GM19395 (cell line): ENCODE measurements around the gene HORMAD2.
"Not testable (repeated sequence)": the region's sequence is repeated elsewhere in the genome, so short reads cannot be mapped to it uniquely, and the experiment has no call there.

Experiments
- ATAC-seq: cut with Tn5 transposase; IDR thresholded peaks from one replicate; pipeline ENCODE4 v1.9.1; 2021; ENCODE audit warnings: mild to moderate bottlenecking, moderate library complexity; ENCODE audit not compliant: unreplicated experiment

The HORMAD2 gene

GRCh38 chr22:30187529-30188407, 107.5 kb downstream of the HORMAD2 start:
- no peak for ATAC-seq

GRCh38 chr22:30188911-30189310, 108.6 kb downstream of the HORMAD2 start:
- no peak for ATAC-seq

DNA sequence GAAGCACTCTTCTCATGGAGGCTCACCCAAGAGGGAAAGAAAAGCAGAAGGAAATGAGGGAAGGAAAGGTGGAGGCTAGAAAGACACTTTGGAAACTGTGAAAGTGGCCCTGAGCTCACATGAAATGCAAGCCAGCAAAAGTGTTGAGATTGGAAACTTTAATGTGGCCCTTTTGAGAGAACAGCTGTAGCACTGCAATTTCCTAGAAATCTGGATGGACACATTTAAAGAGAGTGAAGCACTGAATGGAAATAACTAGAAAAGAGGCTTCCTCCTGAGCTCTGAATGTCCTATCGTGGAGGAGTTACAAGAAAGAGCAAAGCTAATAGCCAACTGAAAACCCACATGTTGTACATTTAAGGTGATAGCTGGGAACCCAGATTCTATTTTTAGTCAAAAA, 110.3 kb downstream of the HORMAD2 start:
- no peak for ATAC-seq

DNA sequence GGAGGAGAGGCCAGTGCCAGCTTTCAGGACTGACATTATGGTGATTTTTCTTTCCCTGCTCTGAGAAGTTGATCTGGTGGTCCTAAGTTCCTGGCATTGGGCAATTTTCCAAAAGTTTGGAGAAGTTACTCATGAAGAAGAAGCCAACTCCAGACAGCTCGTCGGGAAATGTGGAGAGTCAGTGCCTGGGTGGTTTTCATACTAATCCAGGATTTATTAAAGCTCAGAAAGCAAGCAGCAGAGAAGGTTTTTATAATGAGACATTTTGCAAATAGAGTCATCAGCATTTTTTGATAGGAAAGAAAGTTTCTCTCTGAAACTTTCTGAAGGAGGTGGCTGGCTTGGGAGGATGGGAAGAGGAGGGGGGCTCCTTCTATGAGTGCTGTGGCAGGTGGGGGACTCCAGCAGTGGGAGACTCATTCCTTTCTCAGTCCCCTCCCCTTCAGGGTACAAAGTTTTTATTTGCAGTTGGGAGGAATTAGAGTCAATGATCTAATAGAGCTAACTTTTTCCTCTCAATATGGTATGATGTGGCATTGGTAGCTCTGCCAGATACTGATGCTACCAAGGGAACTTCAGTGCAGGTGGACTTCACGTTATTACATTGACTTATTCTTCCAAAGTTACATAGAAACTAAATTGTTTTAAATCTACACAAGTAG, 110.9 kb downstream of the HORMAD2 start:
- no peak for ATAC-seq

DNA sequence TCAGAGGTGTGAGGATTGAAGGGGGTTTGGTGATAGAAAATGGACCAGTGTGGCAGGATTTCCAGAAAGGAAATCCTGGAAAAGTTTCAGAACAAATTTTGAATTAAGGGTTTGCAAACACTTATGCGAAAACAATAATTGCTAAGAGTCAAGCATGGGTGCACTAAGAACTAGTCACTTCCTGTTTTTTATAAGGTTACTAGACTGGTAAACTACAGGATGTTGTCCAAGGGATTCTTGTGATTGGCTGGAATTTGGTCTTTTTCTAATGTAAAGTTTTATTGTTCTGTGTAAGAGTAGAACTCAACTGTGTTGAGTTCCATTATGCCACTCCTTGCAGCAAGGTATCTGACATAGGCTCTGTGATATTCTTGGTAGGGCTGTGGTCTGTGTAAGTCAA, 112.2 kb downstream of the HORMAD2 start:
- ATAC-seq: no peak

DNA sequence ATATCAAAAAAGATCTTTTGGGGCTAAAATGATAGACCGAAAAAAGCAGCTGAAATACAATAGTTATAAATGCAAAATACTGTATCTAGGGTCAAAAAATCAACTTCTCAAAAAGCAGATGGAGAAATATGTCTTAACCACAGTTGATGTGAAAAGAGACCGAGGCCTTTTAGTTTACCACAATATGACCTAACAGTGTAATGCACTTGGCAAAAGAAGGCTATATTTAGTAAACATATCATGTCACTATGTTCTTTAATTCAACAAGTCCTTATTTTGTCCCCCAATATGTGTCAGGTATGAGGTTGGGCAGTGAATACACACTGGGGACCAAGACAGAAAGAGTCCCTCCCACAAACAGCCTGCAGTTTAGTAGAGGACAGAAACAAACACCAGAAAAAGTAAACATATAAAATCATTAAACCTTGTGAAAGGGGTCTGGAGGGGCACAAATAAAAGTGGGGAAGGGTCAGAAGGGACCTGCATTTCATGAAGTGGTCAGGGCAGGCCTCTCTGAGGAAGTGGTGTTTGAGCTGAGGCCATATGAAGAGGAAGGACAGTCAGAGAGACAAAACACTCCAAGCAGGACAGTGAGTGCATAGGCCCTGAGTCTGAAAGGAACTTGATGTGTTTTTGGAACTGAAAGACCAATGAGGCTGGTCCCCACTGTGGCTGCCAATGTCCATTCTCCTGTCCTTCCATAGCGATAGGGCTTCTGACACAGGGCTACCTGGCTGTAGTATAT, 112.9 kb downstream of the HORMAD2 start:
- no peak for ATAC-seq

- no peak for ATAC-seq
Observed at GRCh38 chr22:30195245-30196140, 115.2 kb downstream of the HORMAD2 start.

DNA sequence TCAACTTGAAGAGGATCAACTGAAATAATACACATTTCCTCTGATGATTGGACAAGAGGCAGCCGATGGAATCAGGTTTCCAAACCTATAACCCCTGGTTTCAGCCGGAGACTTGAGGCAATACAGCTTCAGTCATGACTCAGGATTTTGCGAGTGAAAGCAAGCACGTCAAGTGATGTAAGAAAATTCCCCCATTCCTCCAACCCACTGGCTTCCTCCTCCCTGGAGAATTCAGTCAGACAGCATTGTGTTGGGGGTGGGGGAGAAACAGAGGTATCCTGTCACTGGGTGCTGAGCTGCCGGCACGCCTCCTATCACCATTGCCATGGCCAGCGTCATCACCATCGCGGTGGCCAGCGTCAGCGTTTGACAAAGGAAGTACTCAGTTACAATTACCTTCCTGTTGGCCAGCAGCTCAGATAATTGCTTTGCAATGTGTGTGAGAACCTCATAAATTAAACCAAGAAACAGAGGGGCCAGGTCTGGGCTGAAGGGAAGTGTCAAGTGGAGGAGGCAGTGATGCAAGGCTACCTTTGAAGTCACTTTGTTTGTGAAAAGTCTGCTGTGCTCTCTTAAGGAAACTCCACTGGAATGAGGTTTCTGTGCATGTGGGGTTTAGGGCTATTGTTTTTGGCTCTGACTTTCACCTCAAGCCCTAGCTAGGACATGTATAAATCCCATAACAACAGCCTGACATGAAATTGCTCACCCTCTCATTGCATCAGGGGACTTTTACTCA, 116.0 kb downstream of the HORMAD2 start:
- peak; percentile 66 for ATAC-seq

DNA sequence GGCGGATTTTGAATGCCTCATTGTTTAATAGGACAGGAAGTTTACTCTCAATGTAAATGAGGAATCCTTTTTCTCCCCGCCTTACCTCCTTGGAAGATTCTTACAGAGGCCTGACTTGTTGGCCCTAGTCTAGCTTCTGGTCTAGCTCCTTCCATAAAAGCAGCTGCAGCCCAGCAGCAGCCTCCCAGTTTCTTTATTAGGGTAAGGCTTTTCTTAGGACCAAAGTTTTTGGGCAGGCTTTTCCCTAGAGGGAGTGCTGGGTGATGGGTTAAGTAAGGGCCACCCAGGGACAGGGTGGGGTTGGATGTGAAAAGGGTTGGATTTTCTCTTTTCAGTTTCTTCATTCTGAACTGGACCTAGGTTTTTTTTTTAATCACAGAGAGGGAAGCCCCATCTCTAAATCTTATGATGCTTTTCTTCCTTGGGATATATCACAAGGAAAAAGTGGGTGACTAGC, 116.6 kb downstream of the HORMAD2 start:
- ATAC-seq: peak; percentile 30

DNA sequence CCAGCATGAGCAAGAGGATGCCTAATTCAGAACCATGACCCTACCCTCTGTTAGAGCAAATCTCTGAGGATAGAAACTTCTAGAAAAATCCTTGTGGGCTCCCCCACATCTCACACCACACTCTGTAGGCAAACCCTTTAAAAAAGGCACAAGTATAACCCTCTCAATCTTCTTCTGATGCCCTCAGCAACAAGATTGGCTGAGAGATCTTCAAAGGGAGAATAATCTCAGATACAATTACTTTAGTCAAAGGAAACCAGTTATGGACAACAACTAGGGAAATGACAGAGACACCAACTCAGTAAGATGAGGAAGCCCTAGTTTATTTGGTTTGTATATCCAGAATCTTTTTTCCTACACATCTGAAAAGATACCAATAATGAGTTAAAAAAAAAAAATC, 117.1 kb downstream of the HORMAD2 start:
- no peak for ATAC-seq

DNA sequence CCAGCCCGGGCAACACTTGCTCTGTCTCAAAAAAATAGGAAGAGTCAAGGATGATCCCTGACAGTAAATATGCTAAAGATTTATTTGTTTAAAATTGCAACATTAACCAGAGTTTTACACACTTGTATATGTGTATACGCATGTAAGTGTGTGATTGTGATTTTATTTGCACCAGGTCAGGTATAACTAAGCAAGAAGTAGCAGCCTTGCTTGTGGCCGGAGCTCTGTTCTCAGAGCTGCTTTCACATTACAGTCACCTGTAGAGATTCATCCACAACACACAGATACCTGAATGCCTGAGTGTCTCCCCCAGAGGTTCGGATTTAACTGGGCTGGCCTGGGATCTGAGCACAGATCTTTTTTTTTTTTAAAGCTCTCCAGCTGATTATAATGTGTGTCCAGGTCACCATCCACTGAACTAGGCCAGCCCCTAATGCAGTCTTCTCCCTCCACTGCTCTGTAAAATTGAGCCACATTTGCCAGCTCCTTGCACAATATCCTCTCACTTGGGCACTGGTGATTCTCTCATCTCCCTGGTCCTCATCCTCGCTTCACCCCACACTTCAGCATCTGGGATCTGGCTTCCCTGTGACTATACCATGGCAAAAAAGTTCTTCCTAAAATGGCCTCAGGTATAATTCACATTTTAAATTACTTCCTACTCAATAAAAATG, 118.0 kb downstream of the HORMAD2 start:
- no peak for ATAC-seq

DNA sequence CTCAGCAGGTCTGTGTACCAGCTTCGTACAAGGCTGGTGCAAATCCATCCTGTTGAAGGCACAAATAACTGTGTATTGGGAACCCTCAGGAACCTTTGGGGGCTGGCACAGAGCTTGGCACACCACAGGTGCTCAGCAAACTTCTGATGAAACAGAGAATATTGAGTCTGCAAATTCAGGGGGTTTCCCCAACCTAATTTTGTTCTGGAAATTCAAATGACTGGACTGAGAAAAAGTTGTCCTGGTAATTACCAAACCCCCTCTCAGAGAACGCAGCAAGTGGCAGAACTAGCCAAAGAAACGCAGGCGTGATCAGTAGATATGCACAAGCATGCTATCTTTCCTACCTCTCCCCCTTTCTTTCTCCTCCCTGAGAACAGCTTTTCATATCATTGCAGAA, 118.7 kb downstream of the HORMAD2 start:
- ATAC-seq: no peak

DNA sequence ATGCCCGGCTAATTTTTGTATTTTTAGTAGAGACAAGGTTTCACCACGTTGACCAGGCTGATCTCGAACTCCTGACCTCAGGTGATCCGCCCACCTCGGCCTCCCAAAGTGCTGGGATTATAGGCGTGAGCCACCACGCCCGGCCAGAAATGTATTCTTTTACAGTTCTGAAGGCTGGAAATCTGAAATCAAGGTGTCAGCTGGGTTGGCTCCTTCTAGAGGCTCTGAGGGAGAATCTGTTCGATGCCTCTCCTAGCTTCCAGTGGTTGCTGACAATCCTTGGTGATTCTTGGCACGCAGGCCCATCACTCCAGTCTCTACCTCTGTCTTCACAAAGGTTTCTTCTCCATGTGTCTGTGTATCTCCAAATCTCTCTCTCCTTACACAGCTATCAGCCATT, 120.6 kb downstream of the HORMAD2 start:
- ATAC-seq: not testable (repeated sequence)

DNA sequence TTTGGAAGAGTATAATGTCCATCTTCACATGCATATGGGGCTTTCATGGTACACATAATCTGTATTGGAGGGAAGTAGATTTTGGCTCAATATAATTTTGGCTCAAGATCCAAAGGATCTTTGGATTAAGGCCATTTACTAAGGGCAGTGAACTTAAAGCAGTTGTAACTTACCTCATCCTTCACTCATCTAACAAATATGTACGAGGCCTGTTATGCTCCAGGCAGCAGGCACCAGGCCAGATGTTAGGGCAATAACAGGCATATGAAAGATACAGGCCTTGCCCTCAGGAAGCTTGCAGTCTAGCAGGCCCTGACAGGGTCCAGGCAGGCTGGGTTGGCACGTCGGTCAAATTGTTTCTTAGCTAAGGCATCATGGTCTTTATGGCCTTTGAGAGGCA, 121.7 kb downstream of the HORMAD2 start:
- no peak for ATAC-seq

- ATAC-seq: no peak
Observed at GRCh38 chr22:30202531-30203006, 122.3 kb downstream of the HORMAD2 start.

- ATAC-seq: no peak
Observed at GRCh38 chr22:30204015-30204741, 123.9 kb downstream of the HORMAD2 start.

DNA sequence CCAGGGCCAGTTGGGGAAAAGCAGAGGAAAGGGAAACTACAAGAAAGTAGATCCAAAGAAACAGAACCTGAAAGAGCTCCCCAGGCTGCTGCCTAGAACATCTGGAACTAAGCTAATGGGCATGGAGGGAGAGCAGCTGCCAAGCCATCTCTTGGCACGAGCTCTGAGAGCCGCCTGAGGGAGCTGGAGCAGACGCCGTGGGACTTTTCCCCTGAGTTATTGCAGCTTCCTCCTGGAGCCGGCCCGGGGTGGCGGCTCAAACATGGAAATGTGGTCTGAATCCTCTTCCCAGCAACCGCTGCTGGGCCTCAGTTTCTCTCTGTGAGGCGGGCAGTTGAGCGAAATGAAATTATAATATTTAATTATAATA, 124.5 kb downstream of the HORMAD2 start:
- no peak for ATAC-seq

GRCh38 chr22:30205281-30206115, 125.2 kb downstream of the HORMAD2 start:
- no peak for ATAC-seq
